ENCODE measurements around the gene SEPTIN12.

Gene SEPTIN12

DNA sequence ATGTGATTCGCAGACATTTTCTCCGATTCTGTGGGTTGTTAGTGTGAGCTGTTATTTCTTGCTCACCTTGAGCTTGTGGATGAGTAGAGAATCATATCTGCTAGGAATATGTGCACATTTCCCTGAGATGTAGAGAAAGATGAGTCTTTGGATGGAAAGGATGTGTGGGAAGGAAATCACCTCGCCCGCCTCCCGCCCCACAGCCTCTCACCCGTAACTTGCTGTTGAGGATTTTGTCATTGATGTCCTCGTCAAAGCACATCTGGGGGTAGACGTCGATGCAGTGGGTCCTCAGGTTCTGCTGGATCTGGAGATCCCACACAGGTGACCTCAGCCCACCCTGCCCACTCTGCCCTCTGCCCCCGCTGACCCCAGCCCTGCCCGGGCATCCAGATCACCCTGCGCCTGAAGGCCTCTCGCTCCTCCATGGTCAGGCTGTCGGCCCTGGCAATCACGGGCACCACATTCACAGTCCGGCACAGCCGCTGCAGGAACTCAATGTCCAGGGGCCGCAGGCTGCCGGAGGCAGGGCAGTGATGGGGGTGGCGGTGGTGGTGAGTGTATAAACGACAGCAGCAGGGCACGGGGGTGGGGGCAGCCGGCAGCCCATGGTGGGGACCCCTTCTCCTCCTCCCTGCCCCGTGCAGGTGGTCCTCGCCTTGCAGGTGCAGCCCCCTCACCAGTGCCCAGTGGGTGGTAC is 4.7 kb downstream of the SEPTIN12 start:
- no peak for DNase-seq

DNA sequence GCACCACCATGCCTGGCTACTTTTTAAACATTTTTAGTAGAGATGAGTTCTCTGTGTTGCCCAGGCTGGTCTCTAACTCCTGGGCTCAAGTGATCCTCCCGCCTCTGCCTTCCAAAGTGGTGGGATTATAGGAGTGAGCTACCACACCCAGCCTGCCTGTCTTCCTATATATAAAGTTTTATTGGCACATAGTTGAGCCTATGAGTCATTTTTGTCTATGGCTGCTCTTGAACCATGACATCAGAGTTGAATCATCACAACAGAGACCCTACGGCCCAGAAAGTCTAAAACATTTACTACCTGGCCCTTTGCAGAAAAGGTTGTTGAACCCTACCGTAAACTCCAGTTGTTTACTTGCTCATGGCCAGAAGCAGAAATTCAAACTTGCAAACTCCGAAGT is 7.9 kb downstream of the SEPTIN12 start:
- no peak for DNase-seq

DNA sequence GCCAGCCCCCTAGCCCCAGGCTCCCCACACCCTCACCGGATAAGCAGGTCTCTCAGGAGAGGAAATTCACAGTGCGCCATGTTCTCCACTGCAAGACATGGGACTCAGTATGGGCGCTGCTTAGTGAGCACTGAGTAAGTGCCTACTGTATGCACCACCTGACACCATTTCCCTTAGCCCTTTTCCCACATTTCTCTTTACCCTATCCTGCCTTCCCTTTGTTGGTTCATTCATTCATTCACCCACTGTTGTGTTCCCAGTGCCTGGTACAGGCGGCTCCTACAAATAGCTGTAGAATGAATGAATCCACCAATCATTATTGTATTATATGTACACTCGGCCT is 10.1 kb downstream of the SEPTIN12 start:
- DNase-seq = no peak

DNA sequence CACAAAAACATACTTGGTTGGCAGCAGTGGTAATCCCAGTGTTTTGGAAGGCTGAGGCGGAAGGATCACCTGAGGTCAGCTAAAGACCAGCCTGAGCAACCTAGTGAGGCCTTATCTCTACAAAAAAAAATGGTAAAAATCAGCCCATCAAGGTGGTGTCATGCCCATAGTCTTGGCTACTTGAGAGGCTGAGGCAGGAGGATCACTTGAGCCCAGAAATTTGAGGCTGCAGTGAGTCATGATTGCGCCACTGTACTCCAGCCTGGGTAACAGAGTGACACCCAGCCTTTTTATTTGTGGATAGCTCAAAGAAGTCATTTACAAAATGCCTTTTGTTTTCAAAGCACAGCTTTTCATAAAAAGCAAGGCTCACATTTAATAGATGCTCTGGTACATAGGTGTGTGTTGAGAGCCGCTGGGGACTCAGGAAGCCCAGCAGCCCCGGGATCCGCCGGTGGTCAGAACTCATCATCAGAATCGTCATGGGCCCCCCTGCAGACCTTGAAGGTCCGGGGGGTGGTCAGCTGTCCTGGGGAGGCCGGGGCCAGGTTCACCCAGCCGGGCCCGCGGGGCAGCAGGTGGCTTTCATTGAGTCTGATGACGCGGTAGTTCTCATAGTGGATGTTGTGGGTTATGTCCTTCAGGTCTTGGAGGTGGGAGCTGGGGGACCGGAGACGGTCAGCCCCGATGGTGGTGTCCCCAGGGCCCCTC is 10.7 kb downstream of the SEPTIN12 start:
- no peak for DNase-seq

DNA sequence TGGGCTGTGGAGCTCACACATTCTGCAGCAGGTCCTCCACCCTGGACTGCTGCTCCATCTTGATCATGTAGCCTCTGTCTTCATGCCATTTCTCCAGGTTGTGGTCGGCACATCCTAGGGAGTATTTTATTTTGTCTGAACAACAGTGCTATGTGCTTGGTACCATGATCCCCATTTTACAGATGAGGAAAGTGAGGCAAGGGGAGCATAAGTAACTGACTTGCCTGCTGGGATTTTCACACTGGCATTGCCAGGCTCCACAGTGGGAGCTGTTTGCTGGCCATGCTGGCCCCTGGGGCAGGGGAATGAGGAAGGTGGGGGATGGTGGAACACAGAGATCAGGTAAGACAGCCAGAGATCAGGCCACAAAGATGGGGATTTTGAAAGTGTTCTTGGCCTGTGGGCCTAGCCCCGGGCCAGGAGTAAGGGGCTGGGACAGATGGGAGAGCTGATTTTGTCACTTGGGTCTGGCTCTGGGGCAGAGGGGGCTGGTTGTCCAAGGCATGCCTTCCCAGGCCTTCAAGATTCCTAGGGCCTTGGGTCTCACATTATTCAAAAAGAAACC is 11.9 kb downstream of the SEPTIN12 start:
- DNase-seq = no peak

DNA sequence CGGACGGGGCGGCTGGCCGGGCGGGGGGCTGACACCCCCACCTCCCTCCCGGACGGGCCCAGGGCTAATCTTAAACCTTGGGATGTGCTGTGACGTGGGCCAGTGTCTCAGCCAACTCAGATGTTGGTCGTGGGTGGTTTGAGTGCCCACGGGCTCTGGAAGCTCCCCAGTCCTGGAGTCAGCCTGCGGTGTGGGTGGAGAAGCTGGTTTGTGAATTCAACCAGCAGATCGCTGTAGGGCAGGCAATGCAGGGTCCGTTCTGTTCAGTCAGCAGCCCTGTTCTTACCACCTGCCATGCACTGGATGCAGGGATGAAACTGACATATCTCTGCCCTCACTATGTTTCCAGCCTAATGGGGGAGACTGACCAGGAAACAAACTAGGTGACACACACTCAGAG is 13.1 kb downstream of the SEPTIN12 start:
- no peak for DNase-seq

DNA sequence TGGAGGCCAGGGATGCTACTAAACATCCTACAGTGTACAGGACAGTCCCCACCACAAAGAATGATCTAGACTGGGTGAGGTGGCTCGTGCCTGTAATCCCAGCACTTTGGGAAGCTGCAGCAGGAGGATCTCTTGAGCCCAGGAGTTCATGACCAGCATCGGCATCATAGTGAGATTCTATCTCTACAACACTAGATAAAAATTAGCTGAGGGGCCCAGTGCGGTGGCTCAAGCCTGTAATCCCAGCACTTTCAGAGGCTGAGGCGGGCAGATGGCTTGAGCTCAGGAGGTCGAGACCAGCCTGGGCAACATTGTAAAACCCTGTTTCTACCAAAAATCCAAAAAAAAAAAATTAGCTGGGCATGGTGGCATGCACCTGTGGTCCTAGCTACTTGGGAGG is 15.8 kb downstream of the SEPTIN12 start:
- DNase-seq = no peak

DNA sequence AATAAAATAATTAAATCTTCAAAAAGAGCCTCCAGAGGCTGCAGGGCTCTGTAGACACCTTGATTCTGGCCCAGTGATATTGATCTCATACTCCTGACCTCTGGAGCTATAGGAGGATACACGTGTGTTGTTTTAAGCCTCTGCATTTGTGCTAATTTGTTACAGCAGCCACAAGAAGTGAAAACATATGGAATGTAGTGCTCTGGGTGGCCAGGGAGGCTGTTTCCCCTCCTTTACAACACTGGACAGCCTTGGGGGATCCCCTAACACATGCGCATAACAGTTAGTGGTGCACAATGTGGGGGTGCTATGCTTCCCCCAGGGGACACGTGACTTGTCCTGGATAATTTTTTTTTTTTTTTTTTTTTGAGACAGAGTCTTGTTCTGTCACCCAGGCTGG is 16.5 kb downstream of the SEPTIN12 start:
- no peak for DNase-seq

DNA sequence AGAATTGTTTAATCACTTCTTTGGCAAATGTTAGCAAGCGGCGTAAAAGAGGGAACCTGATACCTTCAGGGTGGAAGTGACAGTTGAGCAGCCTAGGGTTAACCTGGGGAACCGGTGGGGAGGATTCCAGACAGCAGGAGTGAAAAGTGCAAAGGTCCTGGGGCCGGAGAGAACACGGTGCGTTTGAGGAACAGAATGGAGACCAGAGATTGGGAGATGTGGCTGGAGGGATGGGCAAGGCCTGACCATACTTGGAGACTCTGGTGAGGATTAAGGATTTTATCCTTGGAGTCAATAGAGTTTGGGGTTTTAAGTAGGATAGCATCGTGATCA is 18.9 kb downstream of the SEPTIN12 start:
- no peak for DNase-seq

DNA sequence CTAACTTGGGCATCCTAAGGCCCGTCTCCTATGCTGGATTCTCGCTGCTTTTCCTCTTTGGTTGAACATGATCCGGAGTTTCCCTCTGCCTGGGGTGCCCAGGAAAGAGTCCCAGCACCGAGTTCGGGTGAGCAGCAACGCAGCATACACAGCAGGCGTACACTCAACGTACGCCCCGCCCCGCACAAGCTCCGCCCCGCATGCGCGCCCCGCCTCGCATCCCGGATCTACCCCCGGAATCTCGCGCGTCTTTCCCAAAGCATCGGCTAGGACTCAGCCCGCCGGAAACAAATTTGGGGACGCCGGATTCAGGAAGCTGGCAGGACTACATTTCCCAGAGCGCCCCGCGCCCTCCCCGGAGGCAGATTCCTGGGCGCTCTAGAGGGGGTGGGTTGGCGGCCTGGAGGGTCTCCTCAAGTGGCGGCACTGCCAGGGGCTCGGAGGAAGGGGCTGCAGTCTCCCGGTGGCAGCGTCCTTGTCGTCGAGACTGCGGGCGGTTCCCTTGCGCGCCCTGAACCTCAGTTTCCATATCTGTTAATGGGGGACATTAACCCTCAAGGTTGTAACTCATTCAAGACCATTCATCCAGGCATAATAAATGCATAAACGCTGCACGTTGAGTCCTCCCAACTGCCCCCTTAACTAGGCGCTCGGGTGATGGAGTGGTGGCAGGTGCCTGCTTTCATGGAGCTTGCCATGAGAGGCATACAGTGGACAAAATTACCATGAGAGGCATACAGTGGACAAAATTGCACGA is 19.4 kb downstream of the SEPTIN12 start:
- peak; percentile 94 for DNase-seq

DNA sequence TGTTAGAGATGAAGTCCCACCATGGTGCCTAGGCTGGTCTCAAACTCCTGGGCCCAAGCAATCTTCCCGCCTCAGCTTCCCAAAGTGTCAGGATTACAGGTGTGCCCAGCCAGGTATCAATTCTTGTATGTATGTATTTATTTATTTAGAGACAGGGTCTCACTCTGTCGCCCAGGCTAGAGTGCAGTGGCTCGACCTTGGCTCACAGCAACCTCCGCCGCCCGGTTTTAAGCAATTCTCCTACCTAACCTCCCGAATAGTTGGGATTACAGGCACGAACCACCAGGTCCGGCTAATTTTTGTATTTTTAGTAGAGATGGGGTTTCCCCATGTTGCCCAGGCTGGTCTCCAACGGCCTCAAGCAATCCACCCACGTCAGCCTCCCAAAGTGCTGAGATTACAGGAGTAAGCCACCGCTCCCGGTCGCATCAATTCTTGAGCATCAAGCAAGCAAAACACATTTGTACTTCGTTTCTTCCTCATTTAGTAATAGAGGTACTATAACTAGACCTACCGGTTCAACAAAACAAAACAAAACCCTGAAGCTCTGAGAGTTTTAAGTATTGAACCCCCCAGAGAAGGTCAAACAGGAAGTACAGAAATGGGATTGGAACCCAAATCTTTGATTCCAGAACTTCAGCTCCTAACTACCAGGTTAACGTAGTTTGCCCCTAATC is 20.1 kb downstream of the SEPTIN12 start:
- DNase-seq = no peak

DNA sequence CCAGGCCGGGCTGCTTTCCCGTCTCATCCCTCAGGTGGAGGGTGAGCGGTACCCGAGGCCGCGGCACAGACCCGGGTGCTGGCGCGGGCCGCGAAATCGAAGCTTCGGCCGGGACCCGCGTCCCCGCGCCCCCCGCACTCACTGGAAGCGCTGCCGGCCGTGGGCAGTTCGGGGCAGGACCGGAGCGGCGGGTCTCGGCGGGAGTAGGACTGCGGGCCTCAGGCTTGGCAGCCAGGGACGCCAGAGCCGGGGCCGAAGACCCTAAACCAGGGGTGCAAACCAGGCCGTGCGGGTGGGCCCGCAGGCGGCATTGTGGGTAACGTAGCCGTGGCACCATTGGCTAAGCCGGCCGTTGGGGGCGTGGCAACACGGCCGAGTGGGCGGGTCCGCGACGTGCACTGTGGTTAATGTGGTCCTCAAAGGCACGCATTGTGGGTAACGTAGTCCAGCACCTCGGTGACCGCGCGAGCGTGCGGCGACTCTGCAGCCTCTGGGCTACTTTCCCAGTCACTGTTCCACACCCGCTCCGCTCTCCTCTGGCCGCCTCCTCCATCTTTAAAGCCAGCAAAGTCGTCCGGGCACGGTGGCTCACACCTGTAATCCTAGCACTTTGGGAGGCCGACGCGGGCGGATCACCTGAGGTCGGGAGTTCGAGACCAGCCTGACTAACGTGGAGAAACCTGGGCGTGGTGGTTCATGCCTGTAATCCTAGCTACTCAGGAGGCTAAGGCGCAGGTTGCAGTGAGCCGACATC is 21.1 kb downstream of the SEPTIN12 start, which contains the start of gene ZNF500:
TSS of gene ZNF500 (minus strand) at position 288 of the 754 bp plus-strand sequence. CDS start 1,184 bp downstream, outside the sequence.
- DNase-seq = peak; percentile 99

DNA sequence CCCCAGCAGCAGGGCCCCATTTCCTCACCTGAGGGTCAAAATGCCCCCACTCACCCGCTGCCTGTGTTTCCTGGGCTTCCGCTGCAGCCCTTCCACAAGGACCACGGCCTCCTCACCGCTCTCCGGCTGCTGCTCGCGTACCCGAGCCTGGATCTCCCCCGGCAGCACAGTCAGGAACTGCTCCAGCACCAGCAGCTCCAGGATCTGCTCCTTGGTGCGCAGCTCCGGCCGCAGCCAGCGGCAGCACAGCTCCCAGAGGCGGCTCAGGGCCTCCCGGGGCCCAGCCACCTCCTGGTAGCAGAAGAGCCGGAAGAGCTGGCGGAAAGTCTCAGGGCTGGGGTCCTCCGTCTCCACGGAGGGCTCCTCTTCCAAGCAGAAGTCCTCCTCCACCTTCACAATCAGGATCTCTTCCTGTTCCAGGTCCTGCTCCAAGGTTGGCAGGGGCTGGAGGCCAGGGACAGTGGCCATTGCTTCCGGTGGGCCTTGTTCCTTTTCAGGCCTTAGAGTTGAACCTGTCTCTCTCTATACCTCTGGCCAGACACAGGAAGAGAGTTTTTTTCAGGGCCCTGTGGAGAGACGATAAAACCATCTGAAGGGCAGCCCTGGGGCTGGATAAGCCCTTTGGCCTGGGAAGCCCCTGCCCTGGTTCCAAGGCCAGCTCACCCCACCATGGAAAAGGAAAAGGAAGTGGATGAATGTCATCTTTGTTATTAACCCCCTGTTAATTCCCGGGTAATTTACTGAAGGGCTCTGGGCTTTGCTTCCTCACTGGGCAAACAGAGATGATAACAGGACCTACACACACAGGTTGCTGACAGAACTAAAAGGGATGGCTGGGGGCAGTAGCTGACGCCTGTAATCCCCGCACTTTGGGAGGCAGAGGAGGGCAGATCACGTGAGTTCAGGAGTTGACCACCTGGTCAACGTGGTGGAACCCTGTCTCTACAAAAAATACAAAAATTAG is 22.4 kb downstream of the SEPTIN12 start:
- no peak for DNase-seq

DNA sequence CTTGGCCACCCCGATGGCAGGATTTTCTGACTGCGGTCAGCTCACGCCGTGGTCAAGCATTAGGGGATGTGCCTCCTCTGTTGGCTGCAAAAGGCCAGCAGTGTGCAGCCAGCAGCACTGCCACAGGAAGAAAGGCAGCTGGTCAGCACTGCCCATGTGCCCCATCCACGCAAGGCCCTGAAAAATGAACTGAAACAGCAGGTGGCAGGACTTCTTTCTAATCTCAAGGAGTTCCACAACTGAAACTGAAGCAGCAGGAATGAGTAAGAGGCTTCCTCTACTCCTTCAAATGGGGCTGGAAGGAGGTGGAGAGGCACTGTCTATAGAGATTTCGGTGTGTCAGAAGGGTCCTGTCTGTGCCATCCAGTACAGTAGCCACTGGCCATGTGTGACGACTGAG is 24.4 kb downstream of the SEPTIN12 start:
- no peak for DNase-seq

DNA sequence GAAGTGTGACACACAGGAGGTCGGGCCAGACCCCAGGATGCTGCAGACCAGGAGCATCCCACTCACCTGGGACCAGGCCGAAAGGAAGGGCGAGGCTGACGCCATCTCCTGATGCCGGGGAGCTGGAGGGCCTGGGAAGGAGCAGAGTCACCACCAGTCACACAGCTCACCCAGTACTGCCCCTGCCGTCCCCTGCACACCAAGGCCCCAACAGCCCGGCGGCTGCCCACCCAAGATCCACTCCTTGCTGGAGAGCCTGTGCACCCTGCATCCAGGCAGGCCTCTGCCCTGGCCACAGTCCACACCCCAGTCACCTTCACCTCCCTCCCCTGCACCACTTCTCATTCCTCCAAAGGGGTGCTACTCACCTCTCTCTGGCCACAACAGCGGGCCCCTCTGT is 25.9 kb downstream of the SEPTIN12 start:
- no peak for DNase-seq

DNA sequence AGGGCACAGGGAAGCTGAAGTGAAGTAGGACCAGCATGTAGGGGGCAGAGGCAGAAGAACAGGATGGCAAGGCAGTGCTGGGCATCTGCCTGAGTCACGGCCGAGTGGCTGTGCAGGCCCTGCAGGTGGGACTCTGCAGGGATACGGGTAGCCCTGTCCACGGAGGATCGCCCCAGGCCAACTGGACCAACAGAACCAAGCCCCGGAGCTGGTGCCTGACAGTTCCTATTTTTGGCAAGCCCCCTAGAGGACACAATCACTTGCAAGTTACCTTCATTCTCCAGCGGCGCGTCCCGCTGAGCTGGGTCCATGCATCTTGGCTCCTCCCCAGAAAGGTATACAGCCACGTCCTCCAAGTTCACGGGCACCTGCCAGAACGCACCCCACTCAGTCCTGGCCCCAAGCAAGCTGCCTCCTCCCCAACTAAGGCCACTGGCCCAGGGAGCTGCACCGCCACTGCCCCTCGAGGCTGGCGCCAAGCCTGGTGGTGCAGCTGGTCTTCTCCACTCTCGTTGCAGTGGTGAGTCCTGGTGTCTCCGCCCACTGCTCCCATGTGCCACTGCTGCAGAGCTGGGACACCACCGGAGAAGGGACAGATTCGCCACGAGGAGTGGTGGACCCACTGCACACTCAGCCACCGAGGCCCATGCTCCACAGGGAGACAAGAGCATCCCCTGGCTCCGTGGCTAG is 27.8 kb downstream of the SEPTIN12 start:
- no peak for DNase-seq

DNA sequence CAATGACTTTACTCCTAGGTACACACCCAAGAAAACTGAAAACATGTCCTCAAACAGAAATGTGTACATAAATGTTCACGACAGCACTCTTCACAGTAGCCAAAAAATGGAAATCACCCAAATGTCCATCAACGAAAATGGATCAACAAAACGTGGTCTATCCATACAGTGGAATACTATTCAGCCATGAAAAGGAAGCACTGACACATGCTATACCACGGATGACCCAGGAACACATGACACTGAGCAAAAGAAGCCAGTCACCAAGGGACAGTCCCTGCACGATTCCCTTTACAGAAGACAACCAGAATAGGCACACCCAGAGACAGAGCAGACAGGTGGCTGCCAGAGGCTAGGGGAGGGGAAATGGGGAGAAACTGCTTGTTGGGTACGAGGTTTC is 32.5 kb downstream of the SEPTIN12 start:
- DNase-seq = no peak

DNA sequence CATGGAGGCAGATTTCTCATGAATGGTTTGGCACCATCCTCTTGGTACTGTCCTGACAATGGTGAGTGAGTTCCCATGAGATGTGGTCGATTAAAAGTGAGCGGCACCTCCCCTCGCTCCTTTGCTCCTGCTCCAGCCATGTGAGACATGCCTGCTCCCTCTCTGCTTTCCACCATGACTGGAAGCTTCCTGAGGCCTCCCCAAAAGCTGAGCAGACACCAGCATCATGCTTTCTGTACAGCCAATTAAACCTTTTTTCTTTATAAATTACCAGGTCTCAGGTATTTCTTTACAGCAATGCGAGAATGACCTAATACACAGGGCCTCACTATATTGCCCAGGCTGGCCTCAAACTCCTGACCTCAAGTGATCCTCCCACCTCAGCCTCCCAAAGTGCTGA is 33.3 kb downstream of the SEPTIN12 start:
- no peak for DNase-seq

DNA sequence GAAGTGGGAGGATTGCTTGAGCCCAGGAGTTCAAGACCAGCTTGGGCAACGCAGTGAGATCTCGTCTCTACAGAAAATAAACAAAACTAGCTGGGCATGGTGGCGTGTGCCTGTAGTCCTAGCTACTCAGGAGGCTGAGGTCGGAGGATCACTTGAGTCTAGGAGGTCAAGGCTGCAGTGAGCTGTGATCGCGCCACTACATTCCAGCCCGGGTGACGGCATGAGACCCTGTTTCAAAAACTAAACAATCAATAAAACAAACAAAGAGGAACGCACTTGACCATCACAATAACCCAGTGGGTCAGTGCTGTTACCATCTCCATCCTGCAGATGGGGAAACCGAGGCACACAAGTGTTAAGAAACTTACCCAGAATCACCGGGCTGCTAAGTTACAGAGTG is 34.9 kb downstream of the SEPTIN12 start:
- no peak for DNase-seq

DNA sequence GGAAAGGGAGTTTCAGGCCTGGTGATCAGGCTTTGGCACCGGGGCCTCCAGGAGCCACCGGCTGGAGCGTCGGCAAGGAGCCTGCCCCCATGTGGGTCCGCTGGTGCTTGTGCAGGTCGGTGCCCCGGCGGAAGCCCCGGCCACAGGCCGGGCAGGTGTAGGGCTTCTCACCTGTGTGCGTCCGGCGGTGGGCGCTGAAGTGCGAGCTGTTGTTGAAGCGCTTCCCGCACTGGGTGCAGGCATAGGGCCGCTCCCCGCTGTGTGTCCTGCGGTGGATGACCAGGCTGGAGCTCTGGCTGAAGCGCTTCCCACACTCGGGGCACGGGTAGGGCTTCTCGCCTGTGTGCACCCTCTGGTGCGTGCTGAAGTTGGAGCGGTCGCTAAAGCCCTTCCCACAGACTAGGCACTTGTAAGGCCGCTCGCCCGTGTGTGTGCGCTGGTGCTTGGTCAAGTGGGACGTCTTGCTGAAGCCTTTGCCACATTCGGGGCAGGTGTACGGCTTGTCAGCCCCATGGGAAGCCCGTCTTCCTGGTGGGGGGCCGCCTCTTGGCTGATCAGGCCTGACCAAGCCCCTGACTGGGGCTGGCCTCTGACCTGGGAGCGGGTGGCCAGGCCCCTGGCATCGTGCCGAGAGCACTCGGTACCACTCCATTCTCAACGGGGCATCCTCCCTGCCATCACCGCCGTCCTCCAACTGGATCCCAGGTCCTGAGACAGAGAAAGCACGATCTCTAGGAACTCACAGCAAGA is 35.6 kb downstream of the SEPTIN12 start:
- no peak for DNase-seq
